NCI-H2029 treated with DMSO at 0.1 percent for 48 hours (cell line): Measurements from ENCODE around the gene CDT1.
"Not testable (repeated sequence)": the region's sequence is repeated elsewhere in the genome, so short reads cannot be mapped to it uniquely, and the experiment has no call there.

ENCODE experiments used
- DNase-seq: peaks from one replicate; lab custom pipeline; 2025; lab: John Stamatoyannopoulos, UW

The CDT1 gene

DNA sequence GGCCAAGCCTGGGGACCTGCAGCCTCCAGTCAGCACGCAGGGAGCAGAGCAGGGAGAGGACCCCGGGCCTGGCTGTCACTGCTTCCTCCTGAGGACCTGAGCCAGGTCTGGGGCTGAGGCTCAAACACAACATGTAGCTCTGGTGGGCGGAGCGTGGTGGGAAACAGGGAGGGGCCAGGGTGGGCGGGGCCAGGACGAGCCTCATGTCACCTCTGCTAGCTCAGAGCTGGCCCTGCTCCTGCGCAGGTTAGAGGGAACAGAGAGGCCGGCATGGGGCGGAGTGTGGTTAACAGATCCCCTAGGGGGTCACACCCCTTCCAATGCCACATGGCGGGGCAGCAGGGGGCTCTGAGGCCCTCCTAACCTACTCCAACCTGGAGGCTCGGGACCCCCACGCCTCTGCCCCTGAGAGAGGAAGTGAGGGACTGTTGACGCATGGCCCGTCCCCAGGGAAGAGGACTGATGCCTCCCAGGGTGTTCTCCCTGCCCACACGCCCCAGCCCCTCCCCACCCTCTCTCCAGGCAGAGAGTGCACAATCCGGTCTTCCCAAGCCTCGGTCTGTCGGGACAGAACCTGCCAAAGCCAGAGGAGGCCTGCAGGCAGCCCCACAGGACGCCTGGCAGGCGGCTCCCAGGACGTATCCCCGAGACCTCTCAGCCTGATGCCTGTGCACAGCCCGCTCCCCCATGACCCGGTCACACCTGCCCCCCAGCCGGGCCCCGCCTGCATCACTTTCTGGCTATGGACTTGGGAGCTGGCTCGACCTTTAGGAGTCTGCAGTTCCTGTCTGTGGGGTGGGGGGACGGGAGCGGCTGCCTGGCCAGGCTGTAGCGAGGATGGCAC lies 33.8 kb upstream of the CDT1 start:
- no peak for DNase-seq

DNA sequence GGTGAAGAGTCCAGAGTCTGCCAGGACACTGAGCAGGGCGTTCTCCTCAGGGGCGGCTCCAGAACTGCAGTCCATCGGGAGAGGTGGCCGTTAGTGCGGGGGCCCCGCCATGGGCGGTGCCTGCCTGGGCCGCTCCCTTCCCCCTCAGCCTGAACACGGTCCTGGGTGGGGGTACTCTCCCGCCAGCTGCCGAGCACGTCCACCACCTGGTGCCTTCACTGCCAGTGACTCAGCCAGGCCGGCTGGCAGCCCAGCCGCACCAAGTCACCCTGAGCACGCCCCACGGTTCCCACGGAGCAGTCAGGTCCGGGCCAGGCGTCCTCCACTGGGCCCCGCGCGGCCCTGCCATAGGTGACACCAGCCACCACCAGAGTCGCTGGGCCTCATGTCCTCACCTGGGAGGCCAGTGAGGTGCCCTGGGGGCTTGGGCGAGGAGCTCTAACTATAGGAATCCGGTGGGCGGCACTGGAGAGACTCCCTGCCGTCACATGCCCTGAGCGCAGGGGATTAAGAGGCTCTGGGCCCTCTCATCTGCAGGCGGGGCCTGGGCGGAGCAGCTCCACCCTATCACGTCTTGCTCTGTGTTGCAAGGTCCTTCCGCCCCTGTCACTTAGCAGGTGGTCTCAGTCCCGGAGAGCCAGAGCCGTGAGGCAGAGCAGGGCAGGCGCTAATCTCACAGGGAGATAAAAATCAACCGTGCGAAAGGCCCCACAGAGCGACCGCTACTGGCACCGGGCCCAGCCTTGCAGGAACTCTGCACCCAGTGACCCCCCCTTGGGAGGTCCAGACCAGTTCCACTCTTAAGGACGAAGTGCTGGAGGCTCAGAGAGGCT lies 32.9 kb upstream of the CDT1 start:
- DNase-seq, result no peak

DNA sequence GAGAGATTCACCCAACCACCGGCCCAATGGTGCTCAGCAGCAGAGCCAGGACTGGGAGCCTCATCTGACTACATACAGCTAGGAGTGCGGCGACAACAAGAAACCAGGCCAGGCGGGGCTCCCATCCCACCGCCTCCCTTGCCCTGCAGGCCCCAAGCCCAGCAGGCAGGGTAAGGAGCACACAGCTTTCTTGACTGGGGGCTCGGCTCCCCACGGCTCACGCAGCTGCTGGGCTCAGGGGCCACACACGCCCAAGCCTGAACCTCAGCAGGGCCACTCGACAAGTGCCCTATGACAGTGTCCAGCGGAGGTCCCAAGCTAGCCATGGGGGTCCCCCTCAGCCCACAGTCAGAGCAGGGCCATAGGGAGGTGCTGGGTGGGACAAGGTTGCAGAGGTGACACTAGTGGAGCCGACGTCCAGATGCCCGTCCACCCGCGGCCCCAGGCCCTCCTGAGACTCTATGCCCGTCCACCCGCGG lies 32.3 kb upstream of the CDT1 start:
- DNase-seq, result no peak

DNA sequence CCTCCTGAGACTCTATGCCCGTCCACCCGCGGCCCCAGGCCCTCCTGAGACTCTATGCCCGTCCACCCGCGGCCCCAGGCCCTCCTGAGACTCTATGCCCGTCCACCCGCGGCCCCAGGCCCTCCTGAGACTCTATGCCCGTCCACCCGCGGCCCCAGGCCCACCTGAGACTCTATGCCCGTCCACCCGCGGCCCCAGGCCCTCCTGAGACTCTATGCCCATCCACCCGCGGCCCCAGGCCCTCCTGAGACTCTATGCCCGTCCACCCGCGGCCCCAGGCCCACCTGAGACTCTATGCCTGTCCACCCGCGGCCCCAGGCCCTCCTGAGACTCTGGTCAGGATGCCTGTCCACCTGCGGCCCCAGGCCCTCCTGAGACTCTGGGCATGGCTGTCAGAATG lies 31.8 kb upstream of the CDT1 start:
- not testable (repeated sequence) for DNase-seq

DNA sequence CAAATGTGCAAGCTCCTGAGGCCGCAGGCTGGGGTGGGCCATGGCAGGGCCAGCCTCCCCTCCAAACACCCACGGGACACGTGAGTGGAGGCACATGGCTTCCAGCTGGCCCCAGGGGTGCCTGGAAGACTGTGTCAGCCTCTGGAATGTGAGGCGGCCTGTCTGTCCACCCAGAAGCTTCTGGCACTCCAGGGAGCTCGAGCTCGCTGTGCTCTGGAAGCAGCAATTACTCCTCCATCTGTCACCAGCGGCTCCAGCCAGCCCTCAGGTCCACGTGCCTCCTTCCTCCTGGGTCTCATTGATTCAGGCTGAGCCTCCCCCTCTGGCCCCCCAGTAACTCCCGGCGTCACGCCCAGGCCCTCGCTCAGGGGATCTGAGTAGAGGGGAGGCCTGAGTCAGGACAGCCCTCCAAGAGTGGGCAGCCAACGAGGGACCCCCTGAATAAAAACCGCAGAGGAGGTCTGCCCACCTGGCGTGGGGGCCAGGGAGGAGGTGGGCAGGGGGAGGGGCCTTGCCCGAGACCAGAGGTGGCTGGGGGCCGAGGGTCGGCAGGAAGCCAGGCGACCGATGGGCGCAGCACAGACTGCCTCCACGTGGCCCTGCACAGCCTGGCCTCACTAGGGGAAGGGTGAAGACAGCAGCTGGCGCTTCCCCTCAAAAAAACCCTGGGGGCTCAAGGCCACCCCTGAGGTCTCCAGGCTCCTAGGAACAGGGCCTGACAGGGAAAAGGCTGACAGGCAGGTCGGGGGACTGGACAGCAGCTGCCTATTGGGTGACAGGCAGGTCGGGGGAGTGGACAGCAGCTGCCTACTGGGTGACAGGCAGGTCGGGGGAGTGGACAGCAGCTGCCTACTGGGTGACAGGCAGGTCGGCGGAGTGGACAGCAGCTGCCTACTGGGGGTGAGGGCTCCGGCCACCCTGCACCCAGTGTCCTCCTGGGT lies 30.4 kb upstream of the CDT1 start:
- DNase-seq, result no peak

DNA sequence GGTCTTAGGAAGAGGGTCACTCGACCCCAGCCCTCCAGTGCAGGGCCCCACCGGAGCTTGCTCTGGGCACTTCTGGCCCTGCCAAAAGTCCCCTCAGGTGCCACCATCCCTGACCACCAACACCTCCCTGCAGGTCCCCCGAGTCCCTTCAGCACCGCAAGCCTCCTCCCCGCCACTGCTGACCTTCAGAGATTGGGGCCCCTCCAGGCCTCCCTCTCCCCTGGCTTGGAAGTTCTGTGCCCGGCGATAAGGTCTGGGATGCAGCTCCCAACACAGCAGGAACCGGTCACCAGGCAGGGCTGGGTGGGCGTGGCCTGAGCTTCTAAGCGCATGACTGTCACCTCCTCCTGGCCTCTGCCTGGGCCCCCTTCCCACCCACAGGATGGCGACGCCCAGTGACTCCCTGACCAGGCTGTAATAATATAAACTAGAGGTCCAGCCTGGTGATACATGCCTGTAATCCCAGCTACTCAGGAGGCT lies 29.7 kb upstream of the CDT1 start:
- no peak for DNase-seq

DNA sequence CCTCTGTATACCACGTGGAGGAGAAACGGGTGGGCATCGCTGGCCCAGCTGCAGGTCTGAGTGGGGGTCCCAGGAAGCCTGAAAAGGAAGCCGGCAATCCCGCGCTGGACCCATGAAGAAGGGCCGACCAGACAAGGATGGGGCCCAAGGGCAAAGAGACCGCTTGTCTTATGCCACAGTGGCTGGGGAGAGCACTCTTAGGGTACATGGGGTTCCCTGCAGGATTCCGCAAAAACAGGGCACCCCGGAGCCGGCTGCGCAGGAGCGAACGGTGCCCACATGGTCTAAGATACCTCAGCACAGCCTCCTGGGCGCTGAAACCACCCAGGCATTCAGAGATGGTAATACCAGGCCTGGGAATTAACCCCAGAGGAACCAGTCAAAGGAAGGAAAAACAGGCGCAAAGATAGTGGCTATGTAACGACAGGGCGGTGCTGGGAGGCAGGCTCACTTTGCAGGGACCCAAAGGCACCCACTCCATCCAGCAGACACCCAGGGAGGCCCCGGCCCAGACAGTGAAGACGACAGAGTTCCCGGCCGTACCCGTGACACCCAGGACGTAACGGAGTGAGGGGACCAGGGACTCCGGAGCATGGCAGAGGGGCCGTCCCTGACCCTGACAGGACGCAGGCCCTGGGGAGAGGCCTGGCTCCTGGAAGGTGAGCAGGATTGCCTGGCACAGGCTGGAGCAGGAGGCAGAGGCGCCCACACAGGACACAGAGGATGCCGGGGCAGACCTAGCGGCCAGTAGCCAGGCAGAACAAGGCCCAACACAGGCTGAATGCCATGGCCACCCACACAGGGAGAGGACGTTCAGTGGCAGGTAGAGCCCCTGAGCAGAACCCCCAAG lies 28.8 kb upstream of the CDT1 start:
- no peak for DNase-seq

DNA sequence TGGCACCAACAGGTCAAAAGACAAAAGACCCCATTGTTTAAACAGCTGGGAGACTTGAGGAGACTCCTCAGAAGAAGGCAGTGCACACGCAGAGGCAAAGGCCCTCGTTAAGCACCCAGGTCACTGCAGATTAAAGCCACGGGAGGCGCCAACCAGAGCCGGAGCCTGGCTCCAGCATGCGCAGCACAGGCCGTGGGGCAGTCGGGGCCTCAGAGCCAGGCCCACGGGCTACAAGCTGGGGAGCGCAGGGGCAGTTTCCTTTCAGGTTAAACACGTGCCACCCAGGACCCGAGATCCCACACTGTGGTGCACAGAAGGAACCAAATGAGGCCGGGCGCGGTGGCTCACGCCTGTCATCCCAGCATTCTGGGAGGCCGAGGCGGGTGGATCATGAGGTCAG lies 27.8 kb upstream of the CDT1 start:
- no peak for DNase-seq

DNA sequence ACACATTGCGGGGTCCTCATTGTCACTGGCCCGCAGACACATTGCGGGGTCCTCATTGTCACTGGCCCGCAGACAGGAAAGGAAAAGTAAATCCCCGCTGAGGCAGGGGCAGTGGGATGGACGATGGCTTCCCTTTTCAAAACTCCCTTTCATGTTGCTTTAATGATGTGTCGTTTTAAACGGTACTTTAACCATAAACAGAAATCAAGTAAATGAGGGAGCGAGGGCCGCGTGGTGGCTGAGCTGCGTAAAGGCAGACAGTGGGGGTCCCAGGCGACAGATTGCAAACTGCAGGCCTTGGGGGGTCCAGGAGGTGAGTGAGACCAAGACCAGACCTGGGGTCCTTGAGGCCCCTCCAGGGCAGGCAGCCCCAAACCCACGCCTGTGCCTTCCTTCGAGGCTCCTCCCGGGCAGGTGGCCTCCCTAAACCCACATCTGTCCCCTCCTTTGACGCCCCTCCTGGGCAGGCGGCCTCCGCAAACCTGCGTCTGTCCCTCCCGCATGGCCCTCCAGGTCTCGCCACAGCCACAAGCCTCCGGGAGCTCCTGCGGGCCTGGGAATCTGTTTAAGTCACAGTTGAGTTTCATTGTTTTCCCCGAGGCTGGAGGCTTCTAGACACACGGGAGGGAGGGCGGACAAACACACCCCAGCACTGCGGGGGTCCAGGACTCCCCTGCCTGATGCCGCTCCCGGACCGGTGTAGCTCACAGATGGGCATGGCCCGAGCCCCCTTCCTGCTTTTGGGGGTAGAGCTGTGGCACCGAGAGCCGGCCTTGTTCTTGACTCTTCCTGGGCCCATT lies 25.9 kb upstream of the CDT1 start:
- DNase-seq, result no peak

DNA sequence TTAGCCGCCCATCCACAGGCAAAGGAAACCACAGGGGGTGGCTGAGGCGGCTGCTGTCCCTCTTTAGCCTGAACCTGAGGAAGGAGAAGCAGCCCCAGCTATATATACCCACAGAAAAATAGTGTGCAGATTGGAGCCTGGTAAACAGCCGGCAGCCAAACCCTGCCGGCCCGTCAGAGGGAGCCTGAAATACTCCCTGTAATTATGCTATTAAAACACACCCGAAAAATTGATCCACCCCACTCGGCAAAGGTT lies 25.4 kb upstream of the CDT1 start:
- DNase-seq, result no peak

DNA sequence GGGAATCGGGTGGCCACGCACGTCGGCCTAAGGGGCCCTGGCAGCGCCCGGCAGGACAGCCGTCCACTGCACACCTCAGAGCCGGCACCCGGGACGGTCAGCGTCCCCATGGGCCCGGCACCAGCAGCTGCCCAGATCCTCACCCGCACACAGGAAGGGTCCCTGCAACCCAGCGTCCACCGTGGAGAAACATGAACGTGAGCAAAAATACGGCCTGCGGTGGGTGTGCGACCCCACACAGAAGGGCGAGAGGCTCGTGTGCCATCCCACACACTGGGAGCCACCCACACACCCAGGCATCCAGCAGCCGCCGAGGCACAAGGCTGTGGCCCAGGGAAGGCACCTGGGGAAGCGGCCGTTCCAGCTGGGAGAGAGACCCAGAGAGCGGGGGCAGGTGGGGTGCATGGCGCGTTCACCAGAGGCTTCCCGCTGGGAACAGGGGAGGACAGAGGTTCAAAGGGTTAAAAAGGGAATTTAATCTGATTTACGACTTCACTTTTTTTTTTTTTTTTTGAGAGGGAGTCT lies 25.0 kb upstream of the CDT1 start:
- no peak for DNase-seq

DNA sequence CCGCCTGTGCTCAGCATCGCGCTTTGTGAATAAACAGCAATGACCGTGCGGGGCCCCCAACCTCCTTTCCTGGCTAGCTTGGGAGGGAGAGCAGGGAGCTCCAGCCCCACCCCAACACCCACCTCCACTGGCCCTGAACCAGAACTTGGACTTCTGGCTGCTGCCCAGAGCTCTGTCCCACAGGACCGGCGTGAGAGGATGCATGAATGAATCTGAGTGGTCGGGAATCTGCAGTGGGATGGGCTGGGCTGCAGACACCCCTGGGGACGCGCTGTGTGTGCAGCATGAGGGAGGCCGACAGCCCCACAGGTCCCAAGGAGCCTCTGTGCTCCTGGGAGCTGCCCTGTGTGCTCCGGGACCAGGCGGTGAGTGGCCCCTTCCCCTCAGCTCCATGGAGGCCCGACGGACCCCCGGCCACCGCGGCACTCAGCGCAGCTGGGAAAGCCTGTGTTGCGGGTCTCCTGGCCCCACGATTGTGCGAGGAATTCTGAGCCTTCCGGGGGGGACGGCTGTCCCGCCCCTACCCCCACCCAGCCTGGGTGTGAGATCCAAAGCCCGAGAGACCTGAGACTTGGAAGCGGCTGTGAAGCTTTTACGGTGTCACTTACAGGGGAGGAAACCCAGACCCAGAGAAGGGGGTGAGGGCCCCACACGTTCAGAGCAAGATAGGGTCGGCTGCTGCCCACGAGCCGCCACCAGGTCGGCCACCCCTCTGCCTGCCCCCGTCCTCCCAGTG lies 24.0 kb upstream of the CDT1 start:
- no peak for DNase-seq

DNA sequence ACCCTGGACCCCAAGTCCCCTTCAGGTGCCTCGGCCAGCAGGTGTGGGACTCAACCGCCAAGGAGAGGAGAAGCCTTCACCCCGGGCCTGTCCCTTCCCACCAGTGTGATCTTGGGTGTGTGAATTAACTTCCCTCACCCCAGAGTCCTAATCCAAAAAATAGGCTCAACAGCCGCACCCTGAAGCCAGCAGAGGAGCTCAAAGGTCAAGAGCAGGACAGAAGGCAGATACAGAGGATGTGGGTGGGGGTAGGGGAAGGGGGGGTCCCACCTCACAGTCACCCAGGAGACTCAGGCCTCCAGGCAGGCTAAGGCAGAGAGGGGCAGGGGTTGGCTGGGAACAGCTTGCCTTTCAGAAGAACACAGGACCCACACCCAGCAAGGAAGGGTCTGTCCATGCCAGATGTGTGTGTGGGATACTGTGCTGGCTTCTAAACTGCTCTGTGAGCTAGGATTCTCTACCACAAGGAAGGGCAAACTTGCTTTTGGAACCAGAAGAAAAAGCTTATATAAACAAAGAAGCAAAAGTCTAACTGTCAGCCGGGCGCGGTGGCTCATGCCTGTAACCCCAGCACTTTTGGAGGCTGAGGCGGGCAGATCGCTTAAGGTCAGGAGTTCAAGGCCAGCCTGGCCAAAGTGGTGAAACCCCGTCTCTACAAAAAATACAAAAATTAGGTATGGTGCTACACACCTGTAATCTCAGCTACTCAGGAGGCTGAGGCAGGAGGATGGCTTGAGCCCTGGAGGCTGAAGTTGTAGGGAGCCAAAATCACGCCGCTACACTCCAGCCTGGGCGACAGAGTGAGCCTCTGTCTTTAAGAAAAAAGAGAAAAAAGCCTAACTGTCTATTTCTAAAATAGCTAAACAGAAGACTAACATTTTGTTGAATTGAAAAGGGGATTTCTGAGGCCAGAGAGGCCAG lies 23.2 kb upstream of the CDT1 start:
- no peak for DNase-seq

DNA sequence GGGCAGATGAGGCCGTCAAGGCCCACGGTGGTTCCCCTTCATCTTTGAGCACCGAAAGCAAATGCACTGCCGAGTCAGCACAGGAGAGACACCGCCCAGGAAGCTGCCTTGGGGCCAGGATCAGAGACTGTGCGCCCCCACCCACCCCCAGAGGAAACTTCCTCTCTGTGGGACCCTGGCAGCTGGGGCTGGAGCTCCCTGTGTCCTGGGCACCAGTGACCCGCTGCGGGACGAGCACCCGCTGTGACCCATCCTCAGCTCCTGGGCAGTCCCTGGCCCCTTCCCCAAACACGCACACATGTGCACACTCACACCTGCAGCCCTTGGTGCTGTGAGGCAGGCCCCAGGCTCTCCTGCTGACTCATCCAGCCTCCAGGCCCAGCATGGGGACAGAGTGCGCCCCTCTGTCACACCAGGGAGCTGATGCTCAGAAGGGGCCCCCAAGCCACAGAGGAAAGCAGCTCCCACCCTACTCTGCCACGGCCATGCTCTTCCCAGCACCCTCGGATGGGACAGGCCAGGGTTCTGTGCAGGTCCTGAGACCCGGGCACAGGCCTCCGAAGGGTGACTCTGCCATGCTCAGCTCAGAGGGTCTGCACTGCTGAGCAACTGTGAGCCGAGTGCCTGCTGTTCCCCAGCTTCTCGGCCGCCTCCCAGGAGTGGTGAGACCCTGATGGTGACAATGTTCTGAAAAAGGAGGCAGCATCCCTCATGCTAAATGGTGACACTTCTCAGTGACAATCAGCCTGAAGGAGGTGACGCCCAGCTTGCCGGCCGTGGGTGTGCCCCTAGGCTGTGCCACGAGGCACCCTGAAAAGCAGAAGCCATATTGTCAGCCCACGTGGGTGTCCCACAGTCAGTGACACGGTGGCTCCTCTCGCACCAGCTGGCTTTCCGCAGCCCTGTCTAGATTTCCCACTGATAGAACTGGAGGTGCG lies 22.2 kb upstream of the CDT1 start:
- DNase-seq, result no peak

DNA sequence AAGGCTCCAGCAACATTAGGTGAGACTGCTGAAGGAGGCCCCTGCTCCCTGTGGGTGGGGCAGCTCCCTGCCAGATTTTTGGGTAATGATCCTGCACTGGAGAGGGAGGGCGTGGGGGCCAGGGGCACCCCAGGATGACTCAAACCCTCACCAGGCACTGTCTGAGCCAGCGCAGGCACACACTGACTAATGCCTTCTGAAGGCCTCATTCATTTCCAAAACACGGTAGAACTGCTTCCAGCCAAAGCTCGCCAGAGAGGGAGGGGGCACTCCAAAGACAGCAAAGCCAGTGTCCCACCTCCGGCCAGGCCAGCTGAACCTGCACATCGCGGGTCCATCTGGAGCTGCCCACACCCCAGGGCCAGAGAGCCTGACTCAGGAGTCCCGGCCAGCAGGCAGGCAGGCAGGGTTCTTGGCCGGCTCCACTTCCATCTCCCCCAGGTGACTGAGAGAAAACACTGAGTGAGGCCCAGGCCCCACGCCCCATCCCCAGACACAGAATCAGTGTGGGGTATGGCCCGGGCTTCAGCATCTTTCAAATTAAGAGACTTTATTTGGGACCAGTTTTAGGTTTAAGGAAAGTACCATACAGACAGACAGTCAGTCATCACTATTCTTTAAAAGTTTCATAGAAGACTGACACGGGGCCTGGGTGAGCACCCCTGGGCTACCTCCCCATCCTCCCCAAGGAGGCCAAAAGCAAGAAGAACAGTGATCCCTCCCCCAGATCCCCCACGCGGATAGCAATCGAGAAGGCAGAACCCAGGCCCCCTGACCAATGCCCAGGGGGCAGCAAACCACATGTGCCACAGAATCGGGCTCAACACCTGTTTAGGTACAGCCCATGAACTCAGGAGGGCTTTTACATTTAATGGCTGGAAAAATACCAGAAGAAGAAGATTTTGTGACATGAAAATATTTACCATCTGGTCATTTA lies 20.9 kb upstream of the CDT1 start:
- no peak for DNase-seq
